Activated CD8-positive, alpha-beta memory T cell treated with anti-CD3 and anti-CD28 coated beads, Interleukin-2, amount 10 ng/mL, durations not matched to agents 7 days and 5 days (primary cell): ENCODE data around the gene MNAT1. TPM values are rescaled to one million over a fixed set of nuclear protein-coding genes. Genes with fewer than 3 reads are reported as not detected.

ENCODE experiments used
- ATAC-seq: fragments of 150-1000 bp; cut with Tn5 transposase; one replicate; pipeline ENCODE4 v1.10.0; 2021; ENCODE audit warnings: moderate library complexity
- CTCF ChIA-PET: fragments of 350-600 bp; sonication (Branson Sonifier 250); formaldehyde crosslinking; loops from one replicate; lab custom pipeline; 2021; ENCODE audit warnings: antibody characterized with exemption; lab: Charles Lee
- DNase-seq: peaks from one replicate; pipeline ENCODE4 v3.0.0-alpha.2; 2020
- H3K27ac Mint-ChIP-seq: one replicate; pipeline ENCODE4 v1.8.0; 2021; ENCODE audit warnings: mild to moderate bottlenecking, mixed read lengths
- H3K27me3 Mint-ChIP-seq: one replicate; pipeline ENCODE4 v1.8.0; 2021; ENCODE audit warnings: mixed read lengths
- H3K36me3 Mint-ChIP-seq: one replicate; pipeline ENCODE4 v1.8.0; 2021; ENCODE audit warnings: mild to moderate bottlenecking, mixed read lengths
- H3K4me1 Mint-ChIP-seq: one replicate; pipeline ENCODE4 v1.8.0; 2021; ENCODE audit warnings: mixed read lengths
- H3K4me3 Mint-ChIP-seq: one replicate; pipeline ENCODE4 v1.8.0; 2021; ENCODE audit warnings: mild to moderate bottlenecking, moderate library complexity, mixed read lengths
- H3K9me3 Mint-ChIP-seq: one replicate; pipeline ENCODE4 v1.8.0; 2022; ENCODE audit warnings: low read depth, mixed read lengths
- total RNA-seq, 2 experiments: library from RNA; stranded (reverse); gene quantifications; one replicate each; pipeline ENCODE4 v1.2.3, GENCODE V29; 2021

The MNAT1 gene
- total RNA-seq, 2 experiments from 2014 or later, result 57.9 to 60.7 TPM

DNA sequence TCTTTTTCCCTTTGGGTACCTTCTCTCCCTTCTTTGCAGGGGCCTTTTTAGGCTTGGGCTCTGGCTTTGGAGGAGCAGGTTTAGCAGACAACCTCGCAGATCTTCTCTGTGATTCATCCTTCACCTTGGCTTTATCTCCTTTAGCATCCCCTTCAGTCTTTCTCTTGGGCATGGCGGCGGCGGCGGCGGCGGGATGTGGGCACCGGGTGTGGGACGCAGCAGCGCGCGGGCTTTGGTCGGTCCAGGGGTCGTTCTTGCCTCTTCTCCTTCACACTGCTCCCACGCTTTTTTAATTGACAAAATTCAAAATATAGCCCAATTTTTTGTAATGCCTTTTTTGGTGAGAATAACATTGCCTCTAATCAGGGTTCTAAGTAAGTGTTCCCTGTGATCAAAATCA is 237.7 kb downstream of the MNAT1 start:
- no peak for ATAC-seq
- H3K27ac Mint-ChIP-seq, result no peak overlapping the region

DNA sequence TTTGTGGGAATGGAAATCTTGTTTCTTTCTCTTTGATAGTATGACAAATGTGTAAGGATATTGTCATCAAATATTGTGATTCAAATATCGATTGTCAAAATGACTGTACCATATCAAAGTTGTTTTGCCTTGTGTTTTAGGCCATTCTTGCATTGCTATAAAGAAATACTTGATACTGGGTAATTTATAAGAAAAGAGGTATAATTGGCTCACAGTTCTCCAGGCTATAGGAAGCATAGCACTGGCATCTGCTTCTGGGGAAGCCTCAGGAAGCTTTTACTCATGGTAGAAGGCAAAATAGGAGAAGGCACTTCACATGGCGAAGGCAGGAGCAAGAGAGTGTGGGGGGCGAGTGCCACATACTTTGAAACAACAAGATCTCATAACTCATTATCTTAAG is 238.5 kb downstream of the MNAT1 start:
- H3K9me3 Mint-ChIP-seq, result no peaks in the 10 kb centered on the region
- CTCF ChIA-PET, result no interaction called here
- no peak overlapping the region for H3K27ac Mint-ChIP-seq
- H3K27me3 Mint-ChIP-seq, result no peaks in the 10 kb centered on the region
- peaks cover 5% of the 10 kb centered on the region for H3K4me1 Mint-ChIP-seq
- no peak for DNase-seq
- H3K4me3 Mint-ChIP-seq, result no peak overlapping the region
- H3K36me3 Mint-ChIP-seq, result peaks cover 28% of the 10 kb centered on the region
- no peak for ATAC-seq

More for the DNA sequence above, 237.7 kb downstream of the MNAT1 start:
- H3K4me3 Mint-ChIP-seq, result no peak overlapping the region
- no peak for DNase-seq
- H3K27me3 Mint-ChIP-seq, result no peaks in the 10 kb centered on the region
- H3K36me3 Mint-ChIP-seq, result peaks cover 24% of the 10 kb centered on the region
- H3K9me3 Mint-ChIP-seq, result no peaks in the 10 kb centered on the region
- H3K4me1 Mint-ChIP-seq, result peaks cover 3% of the 10 kb centered on the region
- CTCF ChIA-PET, result no interaction called here

DNA sequence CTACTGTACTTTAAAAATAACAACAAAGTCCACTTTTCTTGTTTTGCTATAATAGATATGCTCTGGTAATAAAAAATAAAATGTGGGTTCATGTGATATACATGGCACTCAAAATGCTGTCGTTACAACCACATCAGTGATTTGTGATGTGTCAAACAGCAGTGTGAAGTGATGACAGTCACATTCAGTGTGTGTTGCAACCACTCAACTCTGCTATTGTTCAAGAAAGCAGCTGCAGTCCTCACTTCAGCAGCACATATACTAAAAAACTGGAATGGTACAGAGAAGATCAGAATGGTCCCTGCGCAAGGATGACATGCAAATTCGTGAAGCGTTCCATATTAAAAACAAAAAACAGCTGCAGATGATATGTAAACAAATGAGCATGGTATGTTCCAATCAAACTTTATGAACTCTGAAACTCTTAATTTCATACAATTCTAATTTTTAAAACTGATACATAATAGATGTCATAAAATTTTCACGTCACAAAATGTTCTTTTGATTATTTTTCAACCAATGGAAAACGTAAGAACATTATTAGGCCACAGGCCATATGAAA is 239.6 kb downstream of the MNAT1 start:
- DNase-seq (no peak), ATAC-seq (no peak)
- CTCF ChIA-PET, result no interaction called here
- no peaks in the 10 kb centered on the region for H3K27me3 Mint-ChIP-seq
- no peak overlapping the region for H3K27ac Mint-ChIP-seq
- peaks cover 10% of the 10 kb centered on the region for H3K4me1 Mint-ChIP-seq
- H3K9me3 Mint-ChIP-seq, result no peaks in the 10 kb centered on the region
- no peak overlapping the region for H3K4me3 Mint-ChIP-seq
- peaks cover 31% of the 10 kb centered on the region for H3K36me3 Mint-ChIP-seq

DNA sequence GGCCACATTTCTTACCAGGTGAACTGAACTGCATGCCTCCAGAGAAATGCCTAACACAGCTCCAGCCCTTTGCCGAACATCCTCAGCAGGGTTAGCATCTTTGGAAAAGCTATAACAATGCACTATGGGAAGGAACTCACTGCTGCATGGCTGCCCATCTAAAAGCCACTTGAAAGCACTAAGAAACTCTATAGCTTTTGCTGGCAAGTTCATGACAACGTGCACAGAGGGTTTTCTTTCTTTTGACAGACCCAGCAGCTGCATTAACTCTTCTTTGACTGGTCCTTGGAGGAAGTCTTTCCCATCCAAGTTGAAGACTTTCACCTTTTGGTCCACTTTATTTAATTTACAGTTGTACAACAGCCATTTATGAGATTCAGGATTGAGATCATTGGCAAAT is 241.0 kb downstream of the MNAT1 start:
- H3K4me1 Mint-ChIP-seq, result peaks cover 15% of the 10 kb centered on the region
- H3K27me3 Mint-ChIP-seq, result no peaks in the 10 kb centered on the region
- peaks cover 31% of the 10 kb centered on the region for H3K36me3 Mint-ChIP-seq
- H3K4me3 Mint-ChIP-seq, result no peak overlapping the region
- H3K27ac Mint-ChIP-seq, result no peak overlapping the region
- H3K9me3 Mint-ChIP-seq, result no peaks in the 10 kb centered on the region
- DNase-seq (no peak), ATAC-seq (no peak)
- CTCF ChIA-PET, result no interaction called here

DNA sequence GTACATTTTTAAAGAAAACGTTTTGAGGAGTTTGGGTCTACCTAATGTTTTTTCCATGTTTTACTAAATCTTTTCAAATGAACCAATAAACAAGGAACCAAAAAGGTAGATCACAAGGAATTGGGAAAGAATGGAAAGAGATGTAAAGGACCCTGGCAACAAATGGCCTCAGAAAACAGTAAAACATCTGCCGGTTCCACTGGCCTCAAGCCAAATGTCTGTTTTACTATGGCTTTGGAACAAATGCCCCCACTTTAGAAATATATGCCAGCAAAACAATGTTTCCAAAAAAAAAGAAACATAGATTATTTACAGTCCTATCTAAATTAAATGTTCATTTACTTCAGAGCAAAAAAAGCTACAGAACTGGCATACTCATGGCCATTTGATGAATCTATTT is 243.3 kb downstream of the MNAT1 start:
- Mint-ChIP-seq H3K4me3 (no peak overlapping the region), H3K27me3 (no peaks in the 10 kb centered on the region), H3K36me3 (peaks cover 26% of the 10 kb centered on the region), H3K4me1 (peaks cover 17% of the 10 kb centered on the region), H3K9me3 (no peaks in the 10 kb centered on the region), H3K27ac (no peak overlapping the region)
- CTCF ChIA-PET, result interaction anchor here (1.7 to 2.0 kb wide), 2 partner anchors 12 to 275 kb away, joined by 4 to 6 read pairs; no protein-coding TSS in a partner anchor
- ATAC-seq (no peak), DNase-seq (no peak)

DNA sequence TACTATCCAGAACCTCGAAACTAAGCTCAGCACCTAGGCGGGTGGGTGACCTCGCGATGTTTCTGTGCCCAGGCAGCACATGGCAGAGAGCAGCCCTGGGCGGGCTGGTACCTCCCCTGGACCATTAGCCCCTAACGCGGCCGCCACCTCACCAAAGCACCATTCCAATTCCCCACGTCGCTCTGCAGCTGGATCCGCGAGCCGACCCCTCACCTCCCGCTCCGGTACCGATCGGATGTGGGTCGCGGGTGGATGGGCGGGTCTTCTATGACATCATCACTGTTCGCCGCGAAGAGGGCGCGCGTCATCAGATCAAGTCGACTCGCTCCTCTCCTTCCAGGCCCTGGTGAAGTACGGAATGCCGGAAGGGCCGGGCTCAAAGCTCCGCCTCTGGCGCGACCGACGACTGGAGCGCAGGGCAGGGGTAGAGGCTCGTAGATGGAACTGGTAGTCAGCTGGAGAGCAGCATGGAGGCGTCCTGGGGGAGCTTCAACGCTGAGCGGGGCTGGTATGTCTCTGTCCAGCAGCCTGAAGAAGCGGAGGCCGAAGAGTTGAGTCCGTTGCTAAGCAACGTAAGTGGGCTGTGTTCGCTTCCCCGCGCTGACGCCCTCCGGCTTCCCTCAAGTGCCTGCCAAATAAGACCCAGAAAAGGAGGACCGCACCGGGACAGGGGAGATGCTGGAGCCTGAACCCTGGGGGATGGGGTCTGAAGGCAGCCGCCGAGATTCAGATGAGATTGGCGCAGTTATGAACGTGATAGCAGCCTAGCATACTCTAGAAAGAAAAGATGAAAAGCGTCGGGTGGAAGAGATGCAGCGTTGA is 246.5 kb downstream of the MNAT1 start, which contains the start of the genes SLC38A6 and TRMT5:
TSS of gene SLC38A6 (plus strand) at position 435 of the 822 bp plus-strand sequence. CDS start at position 468, 33 bp downstream.
TSS of gene TRMT5 (minus strand) at position 269 of the 822 bp plus-strand sequence. CDS start at position 163, 106 bp downstream.
- Mint-ChIP-seq H3K27me3 (no peaks in the 10 kb centered on the region), H3K9me3 (no peaks in the 10 kb centered on the region), H3K27ac (no peak within 1 kb of the TSS), H3K4me3 (no peak within 1 kb of the TSS), H3K4me1 (peaks cover 18% of the 10 kb centered on the region), H3K36me3 (peaks cover 17% of the 10 kb centered on the region)
- DNase-seq, result peak; percentile 95
- CTCF ChIA-PET, result interaction anchor here (0.7 to 2.0 kb wide), 7 partner anchors 14 to 338 kb away, joined by 3 to 4 read pairs (median 4); no protein-coding TSS in a partner anchor
- ATAC-seq, result peak; percentile 88

DNA sequence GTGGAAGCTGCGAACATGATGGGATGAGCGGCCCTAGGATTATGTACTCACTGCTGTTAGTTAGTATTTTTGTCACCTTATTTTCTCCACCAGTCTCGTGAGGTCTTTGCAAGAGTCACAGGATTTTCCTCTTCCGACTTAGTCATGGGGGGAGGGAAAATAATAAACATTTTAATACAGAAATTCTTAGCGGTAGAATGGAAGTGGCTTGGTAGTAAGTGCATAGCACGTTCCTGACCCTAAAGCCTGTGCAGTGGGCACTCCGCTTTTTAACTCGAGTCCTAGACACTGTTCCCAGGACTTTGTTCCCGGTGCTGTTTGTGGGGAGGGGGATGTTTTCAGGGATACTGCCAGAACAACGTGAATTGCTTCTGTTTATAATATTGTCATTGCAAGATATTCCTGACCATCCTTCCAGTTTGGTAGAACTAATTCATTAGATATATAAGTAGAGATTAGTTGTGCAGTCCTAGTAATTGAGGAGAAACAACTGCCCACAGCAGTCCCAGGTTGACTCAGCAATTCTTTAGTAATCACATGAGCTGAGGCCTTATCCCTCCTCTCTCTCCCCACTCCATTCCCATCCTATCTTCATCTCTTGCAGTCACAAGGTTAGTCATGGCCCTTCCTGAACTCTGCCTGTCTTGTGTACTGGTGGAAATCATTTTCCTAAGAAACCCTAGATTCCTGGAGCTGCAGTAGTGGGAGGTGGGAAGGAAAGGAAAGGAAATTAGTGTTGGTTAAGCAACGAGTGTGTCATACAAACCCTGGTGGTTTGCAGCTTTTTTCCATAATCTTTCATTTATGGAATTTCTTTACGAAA is 247.3 kb downstream of the MNAT1 start:
- DNase-seq, result no peak

DNA sequence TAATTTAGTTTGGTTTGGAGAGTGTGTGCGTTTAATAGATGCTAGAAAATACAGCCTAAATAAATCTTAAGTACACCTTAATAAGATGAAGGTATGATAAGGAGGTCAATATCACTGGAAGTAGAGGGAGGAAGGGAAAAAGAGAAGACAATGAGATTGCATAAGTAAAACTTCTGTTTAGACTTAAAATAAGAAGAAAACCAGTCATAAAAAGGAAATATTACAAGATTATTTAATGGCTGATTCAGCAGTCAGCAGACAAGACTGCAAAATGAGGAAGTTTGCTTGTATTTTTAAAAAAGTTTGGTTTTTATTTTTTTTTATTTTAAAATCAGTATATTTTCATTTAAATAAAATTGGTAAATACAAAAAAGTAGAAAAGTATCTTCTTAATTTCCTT is 249.6 kb downstream of the MNAT1 start:
- CTCF ChIA-PET, result no interaction called here
- Mint-ChIP-seq H3K4me3 (no peak overlapping the region), H3K9me3 (no peaks in the 10 kb centered on the region), H3K36me3 (peaks cover 3% of the 10 kb centered on the region), H3K27me3 (no peaks in the 10 kb centered on the region), H3K4me1 (peaks cover 8% of the 10 kb centered on the region), H3K27ac (no peak overlapping the region)
- ATAC-seq (no peak), DNase-seq (no peak)

More for the DNA sequence above, 247.3 kb downstream of the MNAT1 start:
- ATAC-seq, result no peak
- CTCF ChIA-PET, result interaction anchor here (0.9 to 2.0 kb wide), 5 partner anchors 20 to 339 kb away, joined by 3 to 4 read pairs (median 4); no protein-coding TSS in a partner anchor
- Mint-ChIP-seq H3K27me3 (no peaks in the 10 kb centered on the region), H3K27ac (no peak overlapping the region), H3K36me3 (peaks cover 15% of the 10 kb centered on the region), H3K4me1 (peaks cover 17% of the 10 kb centered on the region), H3K4me3 (no peak overlapping the region), H3K9me3 (no peaks in the 10 kb centered on the region)

DNA sequence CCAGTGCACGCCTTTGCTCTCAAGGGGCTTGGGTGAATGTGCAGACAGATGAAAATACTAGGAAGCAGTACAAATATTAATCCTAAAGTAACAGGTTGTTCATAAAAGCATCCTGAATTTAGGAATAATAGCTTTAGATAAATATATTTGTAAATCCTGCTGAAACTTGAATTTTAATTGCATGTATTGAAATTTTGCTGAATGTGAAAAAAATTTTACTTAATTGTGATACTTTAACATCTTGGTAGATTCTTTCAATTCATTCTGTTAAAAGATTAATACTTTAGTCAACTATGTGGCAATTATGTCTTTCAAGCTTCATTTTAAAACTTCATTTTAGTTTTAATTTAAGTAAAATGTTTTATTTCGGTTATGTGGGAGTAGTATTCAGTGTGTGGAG is 251.9 kb downstream of the MNAT1 start:
- Mint-ChIP-seq H3K9me3 (no peaks in the 10 kb centered on the region), H3K36me3 (peaks cover 5% of the 10 kb centered on the region), H3K27me3 (no peaks in the 10 kb centered on the region), H3K4me3 (no peak overlapping the region), H3K4me1 (peaks cover 4% of the 10 kb centered on the region), H3K27ac (no peak overlapping the region)
- DNase-seq (no peak), ATAC-seq (no peak)
- CTCF ChIA-PET, result interaction anchor here (1.4 kb wide), 1 partner anchor 35 kb away, joined by 4 read pairs; no protein-coding TSS in a partner anchor

DNA sequence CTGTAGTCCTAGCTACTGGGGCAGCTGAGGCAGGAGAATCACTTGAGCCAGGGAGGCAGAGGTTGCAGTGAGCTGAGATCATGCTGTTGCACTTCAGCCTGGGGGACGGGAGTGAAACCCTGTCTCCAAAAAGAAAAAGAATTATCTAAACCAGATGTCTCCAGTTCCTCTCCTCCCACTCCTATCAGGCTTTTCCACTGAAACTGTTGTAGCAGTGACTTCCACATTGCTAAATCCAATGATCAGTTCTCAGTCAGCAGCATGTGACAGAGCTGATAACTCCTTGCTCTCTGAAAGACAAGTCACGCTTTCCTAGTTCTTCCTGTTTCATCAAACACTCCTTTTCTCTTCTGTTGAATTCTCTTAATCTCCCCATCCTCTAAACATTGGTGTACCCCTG is 255.0 kb downstream of the MNAT1 start:
- Mint-ChIP-seq H3K27ac (no peak overlapping the region), H3K9me3 (no peaks in the 10 kb centered on the region), H3K27me3 (no peaks in the 10 kb centered on the region), H3K36me3 (peaks cover 10% of the 10 kb centered on the region), H3K4me1 (no peaks in the 10 kb centered on the region), H3K4me3 (no peak overlapping the region)
- ATAC-seq (no peak), DNase-seq (no peak)
- CTCF ChIA-PET, result no interaction called here

DNA sequence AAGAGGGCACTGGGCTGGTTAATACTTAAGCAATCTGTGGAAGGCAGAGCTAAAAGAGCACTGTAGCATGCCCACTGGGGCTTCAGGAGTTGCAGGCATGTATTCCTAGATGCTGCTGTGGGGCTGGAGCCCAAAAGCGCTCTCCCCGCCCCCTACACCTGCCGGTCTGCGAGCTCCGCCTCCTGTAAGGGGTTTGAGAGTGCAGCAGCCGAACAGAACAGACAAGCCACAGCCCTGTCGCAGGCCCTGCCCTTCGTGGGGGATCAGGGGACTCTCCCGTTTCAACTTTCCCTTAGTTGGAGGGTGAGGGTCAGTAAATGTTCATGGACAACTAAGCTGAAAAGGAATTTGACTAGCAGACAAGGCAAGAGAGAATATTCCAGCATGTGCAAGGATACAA is 264.1 kb downstream of the MNAT1 start:
- Mint-ChIP-seq H3K27ac (no peak overlapping the region), H3K27me3 (no peaks in the 10 kb centered on the region), H3K9me3 (no peaks in the 10 kb centered on the region), H3K36me3 (peaks cover 4% of the 10 kb centered on the region), H3K4me3 (no peak overlapping the region), H3K4me1 (no peaks in the 10 kb centered on the region)
- CTCF ChIA-PET, result no interaction called here
- DNase-seq, result no peak
- ATAC-seq, result no peak

DNA sequence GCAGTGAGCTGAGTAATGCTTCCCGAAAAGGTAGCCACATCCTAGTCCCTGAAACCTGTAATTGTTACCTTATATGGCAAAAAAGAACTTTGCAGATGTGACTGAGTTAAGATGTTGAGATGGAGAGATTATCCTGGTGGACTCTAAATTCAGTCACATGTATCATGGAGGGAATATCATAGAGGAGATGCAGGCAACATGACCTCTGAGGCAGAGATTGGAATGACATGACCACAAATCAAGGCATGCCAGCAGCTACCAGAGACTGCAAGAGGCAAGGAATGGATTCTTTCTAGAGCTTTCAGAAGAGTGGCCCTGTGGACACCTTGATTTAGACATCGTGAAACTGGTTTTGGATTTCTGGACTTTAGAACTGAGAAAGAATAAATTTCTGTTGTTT is 265.0 kb downstream of the MNAT1 start:
- H3K4me3 Mint-ChIP-seq, result no peak overlapping the region
- ATAC-seq, result no peak

DNA sequence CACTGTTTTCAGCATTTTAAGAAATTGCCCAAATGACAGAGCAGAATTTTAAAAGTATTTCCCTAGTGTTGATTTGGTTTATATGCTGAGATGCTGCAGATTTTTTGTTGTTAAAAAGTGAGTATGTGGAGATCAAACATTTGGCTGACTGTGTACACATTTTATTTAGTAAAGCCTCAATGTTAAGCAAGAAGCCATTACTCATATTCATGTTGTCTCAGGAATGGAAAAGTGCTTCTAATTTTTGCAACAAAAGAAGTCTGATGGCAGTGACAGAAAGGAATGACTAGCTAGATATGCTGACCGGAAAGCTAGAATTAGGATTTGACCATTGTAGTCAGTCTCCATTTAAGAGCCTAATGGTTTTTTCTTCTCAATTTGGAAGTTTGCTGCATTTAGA is 269.0 kb downstream of the MNAT1 start:
- no peaks in the 10 kb centered on the region for H3K27me3 Mint-ChIP-seq
- DNase-seq, result no peak
- no peaks in the 10 kb centered on the region for H3K9me3 Mint-ChIP-seq
- no peak overlapping the region for H3K4me3 Mint-ChIP-seq
- H3K27ac Mint-ChIP-seq, result no peak overlapping the region
- H3K4me1 Mint-ChIP-seq, result no peaks in the 10 kb centered on the region
- H3K36me3 Mint-ChIP-seq, result peaks cover 4% of the 10 kb centered on the region
- ATAC-seq, result no peak
- CTCF ChIA-PET, result no interaction called here

More for the DNA sequence above, 265.0 kb downstream of the MNAT1 start:
- Mint-ChIP-seq H3K36me3 (peaks cover 6% of the 10 kb centered on the region), H3K9me3 (no peaks in the 10 kb centered on the region), H3K27me3 (no peaks in the 10 kb centered on the region), H3K4me1 (no peaks in the 10 kb centered on the region), H3K27ac (no peak overlapping the region)
- CTCF ChIA-PET, result no interaction called here
- DNase-seq, result no peak
